GM12878 (cell line): ENCODE data around the gene ATP8A1. TPM values are rescaled to one million over a fixed set of nuclear protein-coding genes. Genes with fewer than 3 reads are reported as not detected.

Experiments used
- ATAC-seq: fragments of 200-7000 bp; cut with Tn5 transposase; 3 replicates; pipeline ENCODE4 v1.9.1; 2020; ENCODE audit warnings: mild to moderate bottlenecking, moderate library complexity
- BruUV-seq: library from RNA; stranded (reverse); fragments of 400-500 nt; replicated peaks from 2 replicates; lab custom pipeline; 2021; lab: Mats Ljungman, UMichigan
- CTCF ChIA-PET: fragments of 300-600 bp; sonication (Branson Sonifier 250); formaldehyde crosslinking; extraction: SDS; loops from one replicate; lab custom pipeline; 2021; ENCODE audit warnings: inconsistent platforms; lab: Yijun Ruan, JAX
- POLR2A ChIA-PET: fragments of 350-600 bp; formaldehyde crosslinking; extraction: SDS; loops from one replicate; lab custom pipeline; 2021; ENCODE audit warnings: inconsistent platforms; lab: Charles Lee
- RAD21 ChIA-PET: fragments of 300-600 bp; sonication (Branson Sonifier 250); formaldehyde crosslinking; loops from one replicate; lab custom pipeline; 2023; ENCODE audit warnings: antibody characterized with exemption; ENCODE audit not compliant: unreplicated experiment; lab: Charles Lee
- SMC1A ChIA-PET: fragments of 300-600 bp; sonication (Branson Sonifier 250); formaldehyde crosslinking; loops from one replicate; lab custom pipeline; 2023; ENCODE audit not compliant: unreplicated experiment, uncharacterized antibody; lab: Charles Lee
- DNase-seq: peaks from one replicate; pipeline ENCODE4 v3.0.0-alpha.2; 2011; ENCODE audit warnings: low read depth, low spot score
- FAIRE-seq: peaks from 3 replicates; lab custom pipeline; 2011; peaks lifted over from hg19 to GRCh38; lab: Jason Lieb, UNC
- H2AFZ ChIP-seq: 2 replicates; pipeline ENCODE4 v1.6.0; 2011; ENCODE audit warnings: low read depth, low read length, control low read depth; ENCODE audit not compliant: control insufficient read depth
- H3K27ac ChIP-seq: 2 replicates; pipeline ENCODE4 v1.5.1; 2011; ENCODE audit warnings: control low read depth; ENCODE audit not compliant: control insufficient read depth, insufficient read depth
- H3K27me3 ChIP-seq, 2 experiments: replicated peaks in 1 of 2; 2 replicates each; pipeline versions ENCODE4 v1.6.0 to v1.6.1; 2011; ENCODE audit warnings: low read length in 1 of 2; ENCODE audit not compliant: control insufficient read depth in 2 of 2, insufficient read depth in 2 of 2
- H3K36me3 ChIP-seq, 2 experiments: 2 replicates each; pipeline ENCODE4 v1.5.1; 2011; ENCODE audit warnings: low read length in 1 of 2; ENCODE audit not compliant: control insufficient read depth in 2 of 2, insufficient read depth in 2 of 2
- H3K4me1 ChIP-seq: 2 replicates; pipeline ENCODE4 v1.6.1; 2011; ENCODE audit warnings: mild to moderate bottlenecking, low read length, moderate library complexity, mixed read lengths; ENCODE audit not compliant: control insufficient read depth, insufficient read depth
- H3K4me2 ChIP-seq: 2 replicates; pipeline ENCODE4 v1.6.0; 2011; ENCODE audit warnings: control low read depth; ENCODE audit not compliant: control insufficient read depth, insufficient read depth
- H3K4me3 ChIP-seq: fragments of 200-600 bp; sonication (generic); 2 replicates; pipeline ENCODE4 v1.5.1; 2016
- H3K79me2 ChIP-seq: 2 replicates; pipeline ENCODE4 v1.6.0; 2011; ENCODE audit warnings: low read length; ENCODE audit not compliant: control insufficient read depth, insufficient read depth
- H3K9ac ChIP-seq: 2 replicates; pipeline ENCODE4 v1.8.0; 2011; ENCODE audit warnings: low read length, control low read depth, mixed read lengths; ENCODE audit not compliant: control insufficient read depth, insufficient read depth
- H3K9me3 ChIP-seq: replicated peaks from 3 replicates; pipeline ENCODE4 v1.5.1; 2011; ENCODE audit warnings: mild to moderate bottlenecking, low read length; ENCODE audit not compliant: control insufficient read depth, insufficient read depth
- H4K20me1 ChIP-seq: 2 replicates; pipeline ENCODE4 v1.6.0; 2011; ENCODE audit not compliant: control insufficient read depth, insufficient read depth
- GABPA ChIP-seq: IDR thresholded peaks from 2 replicates; pipeline ENCODE4 v1.6.1; 2014; ENCODE audit warnings: antibody characterized with exemption, low read depth, mild to moderate bottlenecking, inconsistent platforms
- GATAD2B ChIP-seq: fragments of 450-650 bp; conservative IDR thresholded peaks from 2 replicates; pipeline ENCODE4 v1.6.1; 2017; ENCODE audit warnings: low read depth, mild to moderate bottlenecking, moderate library complexity
- IRF4 ChIP-seq: IDR thresholded peaks from 2 replicates; pipeline ENCODE4 v1.6.1; 2011; ENCODE audit warnings: low read depth, low read length
- JUND ChIP-seq: IDR thresholded peaks from 2 replicates; pipeline ENCODE4 v1.6.1; 2012; ENCODE audit warnings: low read depth, mild to moderate bottlenecking, low read length, improper control_type of control experiment, moderate library complexity
- SIN3A ChIP-seq: IDR thresholded peaks from 2 replicates; pipeline ENCODE4 v1.6.1; 2012; ENCODE audit warnings: low read depth, low read length, improper control_type of control experiment
- SREBF1 ChIP-seq: IDR thresholded peaks from 2 replicates; pipeline ENCODE4 v1.6.1; 2012; ENCODE audit warnings: mild to moderate bottlenecking, low read length
- TAF1 ChIP-seq: IDR thresholded peaks from 2 replicates; pipeline ENCODE4 v1.6.1; 2011; ENCODE audit warnings: mild to moderate bottlenecking, low read depth, low read length, borderline replicate concordance
- WGBS: methylation state at CpG from one replicate; pipeline ENCODE4 v1.1.6; 2016; ENCODE audit warnings: low lambda C conversion rate; ENCODE audit not compliant: insufficient replicate concordance, insufficient coverage; ENCODE audit errors: missing lambda C conversion rate; 5-methylcytosine and 5-hydroxymethylcytosine counted together
- in situ Hi-C: fragments of 300-500 bp; cut with MboI; formaldehyde crosslinking; loops from 9 replicates; pipeline ENCODE4 v1.14.3; 2018; ENCODE audit warnings: mixed read lengths
- intact Hi-C: fragments of 100-400 bp; cut with micrococcal nuclease; formaldehyde crosslinking; loops from one replicate; pipeline ENCODE4 v1.14.2; 2022; ENCODE audit not compliant: unreplicated experiment
- polyA plus RNA-seq, 11 experiments: library from polyadenylated mRNA; depleted of rRNA in 4 of 11; unstranded in 6 of 11; stranded (reverse) in 5 of 11; fragments of >200 nt; fragmentation: Nextera tagmentation in 4 of 11; fragmentation: Illumina TruSeq in 1 of 11; extraction: Ambion mirVana in 4 of 11; extraction: Trizol in 1 of 11; gene quantifications; 1 replicate in 1 of 11; 2 replicates in 10 of 11; pipeline versions ENCODE4 v1.2.1 to v1.2.3, GENCODE V29; 2011 to 2016; ENCODE audit warnings: inconsistent platforms in 2 of 11, missing spikeins in 2 of 11, low read depth in 1 of 11
- total RNA-seq, 4 experiments: library from RNA; depleted of rRNA in 3 of 4; stranded (reverse); fragments of >200 nt in 3 of 4; fragmentation: Illumina TruSeq in 1 of 4; extraction: Trizol in 1 of 4; gene quantifications; 2 replicates each; pipeline versions ENCODE4 v1.2.1 to v1.2.3, GENCODE V29; 2013 to 2021
- TF ChIP-seq, protein P1 (sequence below): fragments of 450-650 bp; formaldehyde crosslinking; IDR thresholded peaks from 2 replicates; pipeline ENCODE4 v1.5.0; 2022; ENCODE audit warnings: mild to moderate bottlenecking, missing genetic modification characterization
- TF ChIP-seq, protein P2 (sequence below): fragments of 450-650 bp; IDR thresholded peaks from 2 replicates; pipeline ENCODE4 v1.6.1; 2018; ENCODE audit warnings: mild to moderate bottlenecking, low read depth, moderate library complexity; ENCODE audit not compliant: partially characterized antibody
- TF ChIP-seq, protein P3 (sequence below): IDR thresholded peaks from 2 replicates; pipeline ENCODE4 v1.6.1; 2011; ENCODE audit warnings: low read depth, low read length, improper control_type of control experiment, borderline replicate concordance
- TF ChIP-seq, protein P4 (sequence below): fragments of 450-650 bp; formaldehyde crosslinking; IDR thresholded peaks from 2 replicates; pipeline ENCODE4 v1.4.0; 2022; ENCODE audit warnings: mild to moderate bottlenecking, moderate library complexity

Gene ATP8A1
- total and polyA plus RNA-seq, 10 of the 15 experiments (the other 5 are each of a cell fraction or from before 2014, with no cell fraction given): 9.0 to 116 (median 37.3) TPM

DNA sequence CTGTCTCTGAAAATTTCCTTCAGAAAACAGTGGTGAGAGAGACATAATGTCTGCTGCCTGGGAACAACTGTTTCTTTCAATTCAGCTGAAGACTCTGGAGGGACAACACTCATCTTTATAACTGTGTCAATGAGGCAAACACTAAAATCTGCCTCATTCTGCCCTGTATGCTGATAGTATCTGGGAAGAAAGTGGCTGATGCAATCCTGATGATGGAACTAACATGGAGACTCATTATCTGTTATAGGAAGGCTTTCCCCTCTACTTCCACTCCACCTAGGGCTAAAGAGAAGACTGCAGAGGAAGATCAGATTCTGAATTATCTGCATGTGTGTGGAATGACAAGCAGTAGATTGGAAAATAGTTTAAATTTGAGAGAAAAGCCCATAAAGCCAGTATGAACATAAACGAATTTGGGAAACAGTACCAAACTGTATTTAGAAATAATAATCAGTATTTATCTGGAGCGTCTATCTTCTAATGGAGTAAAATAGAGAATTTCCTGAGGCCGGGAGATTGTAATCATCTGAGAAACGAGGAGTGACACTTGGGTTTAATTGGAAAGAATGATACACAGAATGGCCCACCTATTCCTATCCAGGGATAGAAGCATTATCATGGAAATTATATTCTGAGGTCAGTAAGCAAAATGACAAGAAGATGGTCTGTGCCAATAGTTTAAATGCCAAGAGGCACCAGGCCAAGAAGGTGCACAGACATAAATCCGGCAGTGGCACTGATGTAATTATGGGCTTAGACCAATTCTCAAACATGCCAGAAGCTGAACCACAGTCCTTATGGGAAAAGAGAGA is 174.2 kb downstream of the ATP8A1 start:
- BruUV-seq: no TSS peak
- Histone ChIP-seq H3K27me3 (no peaks in the 10 kb centered on the region), H3K4me2 (no peak overlapping the region), H3K36me3 (peaks cover 0 to 4% of the 10 kb centered on the region in 2 experiments; a peak in 3 of 4 replicates), H3K9me3 (no peaks in the 10 kb centered on the region), H3K4me3 (no peak overlapping the region), H3K9ac (no peak overlapping the region), H2AFZ (no peak overlapping the region), H3K4me1 (peaks cover 7% of the 10 kb centered on the region; the same call in 1 of the 2 replicates), H3K79me2 (no peaks in the 10 kb centered on the region), H4K20me1 (no peaks in the 10 kb centered on the region), H3K27ac (no peak overlapping the region)
- 84% methylated on average over 5 of the region's 5 CpGs for WGBS
- intact Hi-C loops (no loop called here), in situ Hi-C loops (no loop called here)
- ATAC-seq: no peak
- DNase-seq: no peak
- ChIA-PET SMC1A (interaction anchor here (1.0 to 1.5 kb wide), 2 partner anchors 30 to 37 kb away, joined by 3 to 4 read pairs; no protein-coding TSS in a partner anchor), CTCF (interaction anchor here (0.7 kb wide), 1 partner anchor 9 kb away, joined by 4 read pairs; no protein-coding TSS in a partner anchor), RAD21 (no interaction called here), POLR2A (interaction anchor here (0.6 to 0.7 kb wide), 2 partner anchors 26 to 154 kb away, joined by 5 to 6 read pairs; no protein-coding TSS in a partner anchor)
- FAIRE-seq: no peak
- TF ChIP-seq, protein P1, sequence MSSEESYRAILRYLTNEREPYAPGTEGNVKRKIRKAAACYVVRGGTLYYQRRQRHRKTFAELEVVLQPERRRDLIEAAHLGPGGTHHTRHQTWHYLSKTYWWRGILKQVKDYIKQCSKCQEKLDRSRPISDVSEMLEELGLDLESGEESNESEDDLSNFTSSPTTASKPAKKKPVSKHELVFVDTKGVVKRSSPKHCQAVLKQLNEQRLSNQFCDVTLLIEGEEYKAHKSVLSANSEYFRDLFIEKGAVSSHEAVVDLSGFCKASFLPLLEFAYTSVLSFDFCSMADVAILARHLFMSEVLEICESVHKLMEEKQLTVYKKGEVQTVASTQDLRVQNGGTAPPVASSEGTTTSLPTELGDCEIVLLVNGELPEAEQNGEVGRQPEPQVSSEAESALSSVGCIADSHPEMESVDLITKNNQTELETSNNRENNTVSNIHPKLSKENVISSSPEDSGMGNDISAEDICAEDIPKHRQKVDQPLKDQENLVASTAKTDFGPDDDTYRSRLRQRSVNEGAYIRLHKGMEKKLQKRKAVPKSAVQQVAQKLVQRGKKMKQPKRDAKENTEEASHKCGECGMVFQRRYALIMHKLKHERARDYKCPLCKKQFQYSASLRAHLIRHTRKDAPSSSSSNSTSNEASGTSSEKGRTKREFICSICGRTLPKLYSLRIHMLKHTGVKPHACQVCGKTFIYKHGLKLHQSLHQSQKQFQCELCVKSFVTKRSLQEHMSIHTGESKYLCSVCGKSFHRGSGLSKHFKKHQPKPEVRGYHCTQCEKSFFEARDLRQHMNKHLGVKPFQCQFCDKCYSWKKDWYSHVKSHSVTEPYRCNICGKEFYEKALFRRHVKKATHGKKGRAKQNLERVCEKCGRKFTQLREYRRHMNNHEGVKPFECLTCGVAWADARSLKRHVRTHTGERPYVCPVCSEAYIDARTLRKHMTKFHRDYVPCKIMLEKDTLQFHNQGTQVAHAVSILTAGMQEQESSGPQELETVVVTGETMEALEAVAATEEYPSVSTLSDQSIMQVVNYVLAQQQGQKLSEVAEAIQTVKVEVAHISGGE (CRISPR knock-in tag): no peak
- TF ChIP-seq SIN3A (no peak), GABPA (no peak), GATAD2B (no peak), JUND (no peak), TAF1 (no peak), IRF4 (no peak), SREBF1 (no peak)
- TF ChIP-seq, protein P2, sequence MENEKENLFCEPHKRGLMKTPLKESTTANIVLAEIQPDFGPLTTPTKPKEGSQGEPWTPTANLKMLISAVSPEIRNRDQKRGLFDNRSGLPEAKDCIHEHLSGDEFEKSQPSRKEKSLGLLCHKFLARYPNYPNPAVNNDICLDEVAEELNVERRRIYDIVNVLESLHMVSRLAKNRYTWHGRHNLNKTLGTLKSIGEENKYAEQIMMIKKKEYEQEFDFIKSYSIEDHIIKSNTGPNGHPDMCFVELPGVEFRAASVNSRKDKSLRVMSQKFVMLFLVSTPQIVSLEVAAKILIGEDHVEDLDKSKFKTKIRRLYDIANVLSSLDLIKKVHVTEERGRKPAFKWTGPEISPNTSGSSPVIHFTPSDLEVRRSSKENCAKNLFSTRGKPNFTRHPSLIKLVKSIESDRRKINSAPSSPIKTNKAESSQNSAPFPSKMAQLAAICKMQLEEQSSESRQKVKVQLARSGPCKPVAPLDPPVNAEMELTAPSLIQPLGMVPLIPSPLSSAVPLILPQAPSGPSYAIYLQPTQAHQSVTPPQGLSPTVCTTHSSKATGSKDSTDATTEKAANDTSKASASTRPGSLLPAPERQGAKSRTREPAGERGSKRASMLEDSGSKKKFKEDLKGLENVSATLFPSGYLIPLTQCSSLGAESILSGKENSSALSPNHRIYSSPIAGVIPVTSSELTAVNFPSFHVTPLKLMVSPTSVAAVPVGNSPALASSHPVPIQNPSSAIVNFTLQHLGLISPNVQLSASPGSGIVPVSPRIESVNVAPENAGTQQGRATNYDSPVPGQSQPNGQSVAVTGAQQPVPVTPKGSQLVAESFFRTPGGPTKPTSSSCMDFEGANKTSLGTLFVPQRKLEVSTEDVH: no peak
- TF ChIP-seq, protein P3, sequence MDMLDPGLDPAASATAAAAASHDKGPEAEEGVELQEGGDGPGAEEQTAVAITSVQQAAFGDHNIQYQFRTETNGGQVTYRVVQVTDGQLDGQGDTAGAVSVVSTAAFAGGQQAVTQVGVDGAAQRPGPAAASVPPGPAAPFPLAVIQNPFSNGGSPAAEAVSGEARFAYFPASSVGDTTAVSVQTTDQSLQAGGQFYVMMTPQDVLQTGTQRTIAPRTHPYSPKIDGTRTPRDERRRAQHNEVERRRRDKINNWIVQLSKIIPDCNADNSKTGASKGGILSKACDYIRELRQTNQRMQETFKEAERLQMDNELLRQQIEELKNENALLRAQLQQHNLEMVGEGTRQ: no peak
- TF ChIP-seq, protein P4, sequence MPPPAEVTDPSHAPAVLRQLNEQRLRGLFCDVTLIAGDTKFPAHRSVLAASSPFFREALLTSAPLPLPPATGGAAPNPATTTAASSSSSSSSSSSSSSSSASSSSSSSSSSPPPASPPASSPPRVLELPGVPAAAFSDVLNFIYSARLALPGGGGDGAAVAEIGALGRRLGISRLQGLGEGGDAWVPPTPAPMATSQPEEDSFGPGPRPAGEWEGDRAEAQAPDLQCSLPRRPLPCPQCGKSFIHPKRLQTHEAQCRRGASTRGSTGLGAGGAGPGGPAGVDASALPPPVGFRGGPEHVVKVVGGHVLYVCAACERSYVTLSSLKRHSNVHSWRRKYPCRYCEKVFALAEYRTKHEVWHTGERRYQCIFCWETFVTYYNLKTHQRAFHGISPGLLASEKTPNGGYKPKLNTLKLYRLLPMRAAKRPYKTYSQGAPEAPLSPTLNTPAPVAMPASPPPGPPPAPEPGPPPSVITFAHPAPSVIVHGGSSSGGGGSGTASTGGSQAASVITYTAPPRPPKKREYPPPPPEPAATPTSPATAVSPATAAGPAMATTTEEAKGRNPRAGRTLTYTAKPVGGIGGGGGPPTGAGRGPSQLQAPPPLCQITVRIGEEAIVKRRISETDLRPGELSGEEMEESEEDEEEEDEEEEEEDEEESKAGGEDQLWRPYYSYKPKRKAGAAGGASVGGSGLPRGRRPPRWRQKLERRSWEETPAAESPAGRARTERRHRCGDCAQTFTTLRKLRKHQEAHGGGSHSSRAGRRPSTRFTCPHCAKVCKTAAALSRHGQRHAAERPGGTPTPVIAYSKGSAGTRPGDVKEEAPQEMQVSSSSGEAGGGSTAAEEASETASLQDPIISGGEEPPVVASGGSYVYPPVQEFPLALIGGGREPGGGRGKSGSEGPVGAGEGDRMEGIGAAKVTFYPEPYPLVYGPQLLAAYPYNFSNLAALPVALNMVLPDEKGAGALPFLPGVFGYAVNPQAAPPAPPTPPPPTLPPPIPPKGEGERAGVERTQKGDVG: no peak
